COLO829 (cell line): Measurements from ENCODE around the gene CALHM5.
"Not testable (repeated sequence)": the region's sequence is repeated elsewhere in the genome, so short reads cannot be mapped to it uniquely, and the experiment has no call there.

ENCODE experiments used
- DNase-seq: peaks from one replicate; pipeline ENCODE4 v3.0.0; 2012; ENCODE audit warnings: low spot score

The CALHM5 gene, protein sequence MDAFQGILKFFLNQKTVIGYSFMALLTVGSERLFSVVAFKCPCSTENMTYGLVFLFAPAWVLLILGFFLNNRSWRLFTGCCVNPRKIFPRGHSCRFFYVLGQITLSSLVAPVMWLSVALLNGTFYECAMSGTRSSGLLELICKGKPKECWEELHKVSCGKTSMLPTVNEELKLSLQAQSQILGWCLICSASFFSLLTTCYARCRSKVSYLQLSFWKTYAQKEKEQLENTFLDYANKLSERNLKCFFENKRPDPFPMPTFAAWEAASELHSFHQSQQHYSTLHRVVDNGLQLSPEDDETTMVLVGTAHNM

DNA sequence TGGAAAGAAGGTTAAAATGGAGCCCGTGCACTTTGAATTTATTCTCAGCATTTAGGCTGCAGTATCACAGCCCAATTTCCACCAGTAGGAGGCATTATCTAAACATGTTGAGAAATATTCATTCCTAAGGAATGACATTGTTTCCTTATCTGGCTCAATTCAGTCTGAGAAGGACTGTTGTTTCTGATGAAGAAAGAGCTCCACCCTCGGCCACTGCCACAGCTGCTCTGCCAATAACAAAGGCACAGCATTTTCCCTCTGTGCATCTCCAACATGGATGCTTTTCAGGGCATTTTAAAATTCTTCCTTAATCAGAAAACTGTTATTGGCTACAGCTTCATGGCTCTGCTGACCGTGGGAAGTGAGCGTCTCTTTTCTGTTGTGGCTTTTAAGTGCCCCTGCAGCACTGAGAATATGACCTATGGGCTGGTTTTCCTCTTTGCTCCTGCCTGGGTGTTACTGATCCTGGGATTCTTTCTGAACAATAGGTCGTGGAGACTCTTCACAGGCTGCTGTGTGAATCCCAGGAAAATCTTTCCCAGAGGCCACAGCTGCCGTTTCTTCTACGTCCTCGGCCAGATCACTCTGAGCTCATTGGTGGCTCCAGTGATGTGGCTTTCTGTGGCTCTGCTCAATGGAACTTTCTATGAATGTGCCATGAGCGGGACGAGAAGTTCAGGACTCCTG, at the start of gene CALHM5:
CALHM5 (plus strand) TSS at position 216 of the 687 bp plus-strand sequence; CDS start at position 274, 58 bp downstream.
- DNase-seq = peak; percentile 42

GRCh38 chr6:116461932-116462885, 49.2 kb upstream of the CALHM5 start:
- no peak for DNase-seq

GRCh38 chr6:116463301-116463700, 48.1 kb upstream of the CALHM5 start:
- DNase-seq = no peak

DNA sequence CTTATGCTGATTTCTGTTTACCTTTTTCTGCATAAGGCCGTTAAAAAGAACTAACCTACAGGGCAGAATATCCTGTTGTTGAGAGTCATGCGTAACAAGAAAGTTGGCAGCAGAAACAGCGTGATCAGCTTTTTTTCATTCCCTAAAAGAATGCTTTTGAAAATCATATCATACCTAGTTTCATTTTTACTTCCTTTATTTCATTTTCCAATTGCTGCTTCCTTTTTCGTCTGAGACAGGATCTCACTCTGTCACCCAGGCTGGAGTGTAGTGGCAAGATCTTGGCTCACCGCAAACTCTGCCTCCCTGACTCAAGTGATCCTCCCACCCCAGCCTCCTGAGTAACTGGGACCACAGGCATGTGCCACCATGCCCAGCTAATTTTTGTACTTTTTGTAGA, 46.2 kb upstream of the CALHM5 start:
- no peak for DNase-seq

- DNase-seq = no peak
Observed at GRCh38 chr6:116467096-116467495, 44.3 kb upstream of the CALHM5 start.

DNA sequence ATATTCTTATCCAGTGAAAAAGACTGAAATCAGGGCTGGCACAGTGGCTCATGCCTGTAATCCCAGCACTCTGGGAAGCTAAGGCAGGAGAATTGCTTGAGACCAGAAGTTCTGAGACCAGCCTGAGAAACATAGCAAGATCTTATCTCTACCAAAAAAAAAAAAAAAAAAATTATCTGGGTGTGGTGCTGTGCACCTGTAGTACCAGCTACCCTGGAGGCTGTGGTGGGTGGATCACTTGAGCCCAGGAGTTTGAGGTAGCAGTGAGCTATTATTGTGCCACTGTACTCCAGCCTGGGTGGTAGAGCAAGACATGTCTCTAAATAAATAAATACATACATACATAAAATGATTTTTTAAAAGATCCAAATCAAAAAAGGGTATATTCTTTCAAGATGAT, 43.9 kb upstream of the CALHM5 start:
- no peak for DNase-seq

DNA sequence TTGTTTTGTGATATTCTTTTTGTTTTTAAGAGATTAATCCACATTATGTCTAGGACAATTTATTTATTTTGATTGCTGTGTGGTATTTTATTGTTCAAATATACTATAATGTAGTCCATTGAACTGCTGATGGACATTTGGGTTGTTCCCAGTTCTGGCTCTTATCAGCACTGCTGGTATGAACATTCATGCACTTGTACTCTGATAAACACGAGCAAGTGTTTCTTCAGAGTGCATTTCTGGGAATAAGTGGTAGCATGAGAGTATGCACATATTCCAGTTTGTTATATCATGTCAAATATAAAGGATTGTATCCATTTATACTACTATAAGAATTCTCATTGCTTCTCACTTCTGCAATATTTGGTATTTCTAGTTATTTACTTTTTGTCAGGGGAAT, 43.1 kb upstream of the CALHM5 start:
- DNase-seq = no peak

DNA sequence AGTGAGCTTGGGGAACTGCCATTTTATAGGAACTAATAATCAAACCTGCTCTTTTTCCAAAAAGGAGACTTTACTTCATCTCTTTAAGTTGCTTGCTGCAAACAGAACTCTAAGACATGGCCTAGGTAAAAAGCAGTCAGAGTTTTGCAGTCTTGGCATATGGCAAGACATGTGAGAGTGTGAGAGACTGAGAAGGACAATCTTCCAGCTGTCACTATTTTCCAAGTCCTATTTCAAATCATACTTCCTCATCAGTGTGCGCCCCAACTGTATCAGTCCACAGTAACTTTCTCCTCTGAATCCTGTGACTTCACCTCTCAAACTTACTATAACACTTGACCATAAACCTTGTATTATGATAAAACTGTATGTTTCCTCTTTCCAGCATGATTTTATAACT, 39.9 kb upstream of the CALHM5 start:
- no peak for DNase-seq

DNA sequence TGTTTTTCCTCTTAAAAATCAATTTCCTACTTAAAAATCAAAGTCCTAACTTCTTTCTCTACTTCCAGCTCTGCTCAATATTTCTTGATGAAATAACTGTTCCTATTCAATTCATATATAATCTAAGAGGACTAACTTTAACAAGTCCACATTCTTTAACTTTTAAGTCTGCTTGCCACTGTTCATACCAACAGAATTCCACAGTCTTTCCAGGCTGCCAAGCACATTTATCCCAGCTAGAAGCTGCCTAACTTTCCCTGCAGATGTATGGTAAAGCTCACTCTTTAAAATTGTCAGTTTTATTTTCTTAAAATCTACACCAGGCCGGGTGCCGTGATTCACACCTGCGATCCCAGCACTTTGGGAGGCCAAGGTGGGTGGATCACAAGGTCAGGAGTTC, 38.7 kb upstream of the CALHM5 start:
- DNase-seq = no peak

DNA sequence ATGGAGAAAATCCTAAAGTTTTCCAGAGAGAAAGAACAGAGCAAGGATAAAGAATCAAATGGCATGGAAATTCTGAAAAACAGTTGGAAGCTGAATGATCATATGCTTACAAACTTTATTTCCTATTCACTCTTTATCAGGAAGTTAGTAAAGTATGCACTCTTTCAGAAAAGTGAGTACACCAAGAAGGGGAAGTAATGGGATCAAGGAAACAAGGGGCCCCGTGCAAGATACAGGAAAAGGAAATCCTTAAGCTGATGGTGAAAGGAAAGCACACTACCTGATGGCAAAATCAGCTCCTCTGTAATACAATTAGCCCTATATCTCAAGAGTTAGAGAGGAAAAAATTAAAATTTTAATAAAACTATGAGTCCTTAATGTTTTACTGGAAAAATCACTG, 36.3 kb upstream of the CALHM5 start:
- DNase-seq = no peak

DNA sequence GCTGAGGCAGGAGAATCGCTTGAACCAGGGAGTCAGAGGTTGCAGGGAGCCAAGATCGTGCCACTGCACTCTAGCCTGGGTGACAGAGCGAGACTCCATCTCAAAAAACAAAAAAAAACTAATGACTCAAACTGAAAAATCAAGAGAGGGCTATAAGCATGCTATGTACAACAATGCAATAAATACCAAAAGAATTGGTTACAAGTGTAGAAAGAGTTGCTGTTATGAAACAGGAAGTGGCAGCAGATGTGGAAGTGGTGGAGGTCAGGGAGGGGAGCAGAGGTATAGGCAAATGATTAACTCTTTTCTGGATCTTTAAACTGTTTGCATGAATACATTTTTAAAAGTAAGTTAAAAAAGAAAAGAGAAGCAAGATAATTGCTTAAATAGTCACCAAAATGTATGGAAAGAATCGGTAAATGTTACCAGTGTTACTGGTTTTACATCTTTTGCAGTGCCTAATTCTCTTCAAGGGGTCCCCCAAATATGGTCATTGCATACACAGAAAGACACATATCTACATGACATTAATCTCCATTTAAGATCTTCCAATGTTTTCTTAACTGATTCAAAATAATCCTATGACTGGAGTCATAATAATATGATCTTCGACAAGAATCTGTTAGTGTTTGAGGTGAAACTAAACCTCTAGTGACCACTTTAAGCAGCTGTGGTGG, 35.3 kb upstream of the CALHM5 start:
- no peak for DNase-seq

DNA sequence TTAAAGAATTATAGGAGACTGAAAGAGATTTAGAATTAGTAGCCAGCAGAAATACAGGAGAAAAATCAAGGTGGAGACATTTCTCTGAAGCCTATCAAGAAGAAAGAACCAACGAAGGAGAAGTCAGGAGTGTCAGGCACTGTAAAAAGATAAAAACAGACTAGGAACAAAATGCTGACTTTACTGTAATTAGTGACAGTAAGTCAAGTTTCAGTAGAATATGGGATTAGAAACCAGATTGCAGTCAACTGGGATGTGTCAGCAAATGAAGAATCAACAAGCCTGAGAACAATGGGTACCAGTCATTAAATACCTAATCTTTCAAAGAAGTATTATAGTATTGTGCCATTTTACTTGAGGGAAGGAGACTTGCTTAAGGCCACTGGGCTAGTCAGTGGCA, 28.7 kb upstream of the CALHM5 start:
- no peak for DNase-seq

GRCh38 chr6:116483616-116484015, 27.8 kb upstream of the CALHM5 start:
- DNase-seq = no peak

DNA sequence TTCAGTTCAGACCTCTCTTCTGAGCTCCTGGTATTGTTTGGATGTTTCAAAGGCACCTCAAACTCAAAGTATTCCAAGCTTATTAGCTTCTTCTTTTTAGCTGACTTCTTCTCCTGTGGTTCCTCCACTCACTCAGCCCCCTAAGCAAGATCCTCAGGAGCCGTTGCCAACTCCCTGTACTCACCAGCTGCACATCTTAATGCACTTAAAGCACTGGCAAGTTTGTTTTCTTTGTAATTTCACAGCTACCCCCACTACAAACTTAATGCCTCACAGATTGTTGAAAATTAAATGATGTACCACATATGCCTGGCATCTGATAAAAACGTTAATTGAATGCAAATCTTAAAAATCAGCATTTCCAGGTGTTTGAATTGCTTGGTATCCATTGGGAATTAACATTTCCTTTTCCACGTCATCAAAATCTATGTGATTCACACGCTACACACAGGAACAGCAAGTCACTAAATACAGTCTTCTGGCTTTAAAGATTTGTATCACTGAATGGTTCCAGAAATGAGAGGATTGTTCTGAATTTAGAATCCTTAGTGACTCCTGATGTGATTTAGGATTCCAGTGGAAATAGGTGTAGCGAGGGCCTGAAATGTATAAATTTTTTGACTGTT, 25.8 kb upstream of the CALHM5 start:
- DNase-seq = no peak

GRCh38 chr6:116491610-116492330, 19.7 kb upstream of the CALHM5 start:
- no peak for DNase-seq

DNA sequence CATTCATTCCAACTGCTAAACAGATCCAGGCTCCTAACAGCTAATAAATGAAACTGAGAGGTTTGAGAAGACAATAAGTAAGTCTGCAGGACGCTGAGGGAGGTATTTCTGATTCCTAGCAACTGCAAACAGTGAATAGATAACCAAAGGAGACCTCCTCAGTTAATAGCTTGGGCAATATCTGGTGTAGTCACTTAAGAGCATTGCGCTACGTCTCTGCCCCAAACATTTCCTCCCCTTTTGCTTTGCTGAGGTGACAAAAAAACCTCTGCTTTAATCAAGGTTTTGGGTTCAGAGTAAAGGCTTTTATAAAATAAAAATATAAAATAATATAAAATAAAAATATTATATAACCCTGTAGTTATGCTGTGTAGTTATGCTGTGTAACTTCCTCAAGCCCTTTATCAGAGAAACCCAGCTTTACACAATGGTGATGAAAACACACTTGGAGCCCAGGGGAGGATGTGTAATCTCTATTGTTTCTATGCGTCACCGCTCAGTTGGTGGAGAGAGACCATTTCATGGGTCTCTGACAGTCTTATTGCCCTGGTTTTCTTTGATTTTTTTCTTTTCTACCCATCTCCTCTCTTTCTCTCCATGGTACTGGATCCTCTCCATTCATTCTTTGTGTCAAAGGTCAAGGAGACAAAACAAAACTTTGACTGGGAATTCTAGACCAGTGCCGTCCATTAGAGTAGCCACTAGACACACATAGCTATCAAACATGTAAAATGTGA, 18.9 kb upstream of the CALHM5 start:
- no peak for DNase-seq

DNA sequence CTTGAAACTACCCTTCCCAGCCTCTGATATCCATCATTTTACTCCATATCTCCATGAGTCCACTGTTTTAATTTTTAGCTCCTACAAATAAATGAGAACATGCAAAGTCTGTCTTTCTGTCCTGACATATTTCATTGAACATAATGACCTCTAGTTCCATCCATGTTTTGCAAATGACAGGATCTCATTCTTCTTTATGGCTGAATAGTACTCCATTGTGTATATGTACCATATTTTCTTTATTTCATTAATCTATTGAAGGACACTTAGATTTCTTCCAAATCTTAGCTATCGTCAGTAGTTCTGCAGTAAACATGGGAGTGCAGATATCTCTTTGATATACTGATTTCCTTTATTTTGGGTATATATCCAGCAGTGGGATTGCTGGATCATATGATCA, 16.3 kb upstream of the CALHM5 start:
- not testable (repeated sequence) for DNase-seq

GRCh38 chr6:116497113-116497676, 14.2 kb upstream of the CALHM5 start:
- no peak for DNase-seq

DNA sequence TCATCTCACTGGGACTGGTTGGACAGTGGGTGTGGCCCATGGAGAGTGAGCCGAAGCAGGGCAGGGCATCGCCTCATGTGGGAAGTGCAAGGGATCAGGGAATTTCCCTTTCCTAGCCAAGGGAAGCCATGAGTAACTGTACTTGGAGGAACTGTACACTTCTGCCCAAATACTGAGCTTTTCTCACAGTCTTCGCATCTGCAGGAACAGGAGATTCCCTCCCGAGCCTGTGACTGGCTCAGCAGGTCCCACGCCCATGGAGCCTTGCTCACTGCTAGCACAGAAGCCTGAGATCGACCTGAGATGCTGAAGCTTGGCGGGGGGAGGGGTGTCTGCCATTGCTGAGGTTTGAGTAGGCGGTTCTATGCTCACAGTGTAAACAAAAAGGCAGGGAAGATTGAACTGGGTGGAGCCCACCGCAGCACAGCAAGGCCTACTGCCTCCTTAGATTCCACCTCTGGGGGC, 10.4 kb upstream of the CALHM5 start:
- DNase-seq = no peak

- no peak for DNase-seq
Observed at GRCh38 chr6:116507324-116507723, 4.1 kb upstream of the CALHM5 start.
